Erythroblast (primary cell): ENCODE measurements around the gene TRAFD1.
A peak's percentile ranks its signal among the peaks of the same experiment; 100 is the strongest.

Experiments
- DNase-seq, 2 experiments: peaks; one replicate each; lab custom pipeline; 2025; lab: John Stamatoyannopoulos, UW
- GATA1 ChIP-seq: IDR thresholded peaks from 2 replicates; pipeline ENCODE4 v1.6.1; 2011; ENCODE audit warnings: low read depth, mild to moderate bottlenecking, control low read depth, low read length, moderate library complexity
- POLR2A ChIP-seq: IDR thresholded peaks from 2 replicates; pipeline ENCODE4 v1.6.1; 2011; ENCODE audit warnings: mild to moderate bottlenecking, low read length

TRAFD1 gene

GRCh38 chr12:112184056-112184887 is 58.9 kb downstream of the TRAFD1 start:
- no peak for TF ChIP-seq GATA1
- TF ChIP-seq POLR2A: no peak
- DNase-seq: no peak

- no peak for DNase-seq
- TF ChIP-seq GATA1 (no peak), POLR2A (no peak)
Observed at GRCh38 chr12:112185093-112185923, 59.9 kb downstream of the TRAFD1 start.

GRCh38 chr12:112188130-112188830 is 62.9 kb downstream of the TRAFD1 start:
- TF ChIP-seq POLR2A (no peak), GATA1 (no peak)
- DNase-seq: no peak

DNA sequence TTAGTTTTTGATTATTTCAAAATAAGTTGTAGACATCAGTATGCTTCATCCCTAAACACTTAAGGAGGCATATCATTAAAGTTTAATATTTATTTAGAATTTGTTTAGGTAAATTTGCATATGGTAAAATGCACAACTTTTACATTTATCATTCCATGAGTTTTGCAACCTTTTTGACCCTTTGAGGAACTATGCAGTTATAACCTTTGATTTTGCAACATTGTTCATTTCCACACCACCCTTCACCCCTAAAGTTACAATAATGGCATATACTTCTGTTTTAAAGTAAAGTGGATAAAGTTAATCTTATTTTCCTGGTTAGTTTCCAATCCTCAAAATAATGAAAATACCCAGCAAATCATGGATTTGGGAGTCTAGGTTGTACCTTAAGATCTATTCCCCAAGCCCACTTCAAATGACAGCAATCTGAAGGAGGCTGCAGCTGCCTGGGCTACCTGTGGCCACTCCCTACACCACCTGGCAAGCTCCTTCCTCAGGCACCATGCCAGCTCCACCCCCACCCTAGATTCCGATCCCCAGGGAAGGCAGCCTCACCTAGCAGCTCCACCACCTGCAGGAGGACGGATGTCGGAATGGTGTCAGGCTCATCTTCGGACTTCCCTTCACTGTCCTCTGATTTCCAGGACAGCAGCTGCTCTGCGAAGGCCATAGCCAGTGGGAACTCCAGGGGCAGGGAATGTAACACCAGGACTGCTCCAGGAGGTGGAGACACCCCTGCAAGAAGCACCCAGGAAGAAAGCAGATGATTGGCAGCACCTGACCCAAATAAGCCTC is 65.1 kb downstream of the TRAFD1 start:
- TF ChIP-seq GATA1: no peak
- TF ChIP-seq POLR2A: no peak
- no peak for DNase-seq

- TF ChIP-seq GATA1 (no peak), POLR2A (no peak)
- no peak for DNase-seq
Observed at GRCh38 chr12:112191201-112191600, 65.8 kb downstream of the TRAFD1 start.

DNA sequence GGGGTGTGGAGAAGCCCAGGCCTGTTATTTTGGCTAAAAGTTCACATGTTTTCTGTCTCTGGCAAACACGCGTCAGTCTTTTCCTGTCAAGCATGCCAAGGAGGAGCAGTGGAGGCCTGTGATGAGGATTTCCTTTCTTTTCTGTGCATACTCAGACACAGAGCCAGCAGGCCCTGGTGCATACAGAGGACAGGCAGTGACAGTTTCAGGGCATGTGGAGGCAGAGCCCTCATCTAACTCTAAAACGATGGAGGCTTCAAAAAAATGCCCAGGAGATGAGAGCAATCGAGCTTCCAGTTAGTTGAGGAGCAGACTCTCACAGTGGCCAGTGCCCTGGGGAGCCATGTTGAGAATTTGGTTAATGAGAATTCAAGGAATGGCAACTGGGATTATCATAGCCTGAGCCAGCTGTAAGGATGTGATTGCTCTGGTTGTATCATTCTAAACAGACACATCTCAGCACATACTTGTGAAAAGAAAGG is 66.5 kb downstream of the TRAFD1 start:
- TF ChIP-seq POLR2A (no peak), GATA1 (no peak)
- DNase-seq: no peak

DNA sequence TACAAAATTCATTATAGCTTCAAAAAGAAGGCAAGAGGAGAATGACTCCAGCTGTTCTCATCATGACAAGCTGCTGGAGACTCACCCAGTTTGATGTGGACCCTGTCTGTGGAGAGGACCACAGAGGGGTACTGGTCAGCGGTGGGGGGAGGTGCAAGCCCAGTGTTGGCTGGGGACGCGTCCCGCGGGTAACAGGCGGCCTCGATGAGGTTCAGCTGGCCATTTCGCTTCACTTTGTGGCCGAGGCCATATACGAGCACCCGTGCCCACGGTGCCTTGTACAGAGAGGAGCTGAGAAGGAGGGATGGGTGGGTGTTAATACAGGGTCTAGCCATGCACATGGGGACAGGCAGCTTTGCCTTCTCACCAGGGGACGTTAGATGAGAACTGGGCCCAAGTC is 67.1 kb downstream of the TRAFD1 start:
- no peak for DNase-seq
- no peak for TF ChIP-seq GATA1
- TF ChIP-seq POLR2A: no peak

DNA sequence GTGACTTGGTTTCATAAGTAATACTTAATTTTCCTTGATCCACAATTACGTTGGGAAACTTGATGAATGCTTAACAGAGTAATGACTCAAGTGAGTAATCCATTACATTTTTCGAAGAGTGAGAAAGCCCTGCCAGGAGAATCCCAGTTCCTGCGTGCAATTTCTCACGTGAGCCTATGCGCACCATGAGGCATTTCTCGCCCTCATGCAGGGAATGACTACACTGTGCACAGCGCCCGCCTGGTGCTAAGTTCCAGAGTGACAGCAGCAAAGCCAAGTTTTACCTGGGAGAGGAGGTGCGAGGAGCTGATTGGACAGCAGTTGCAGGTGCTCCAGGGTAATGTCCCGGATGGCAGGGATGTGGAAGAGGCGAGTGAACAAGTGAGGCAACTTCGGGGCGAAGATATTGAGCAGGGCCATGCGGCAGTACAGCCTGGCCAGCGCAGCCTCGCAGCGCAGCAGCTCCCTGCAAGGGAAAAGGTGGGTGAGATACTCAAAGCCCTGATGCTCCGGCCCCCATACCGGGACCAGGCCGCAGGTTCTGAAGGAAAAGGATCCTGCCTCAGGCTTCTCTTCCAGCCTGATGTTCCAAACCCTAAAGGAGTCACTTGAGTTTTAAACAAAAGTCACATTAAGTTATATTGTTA is 69.4 kb downstream of the TRAFD1 start:
- no peak for DNase-seq
- TF ChIP-seq POLR2A (no peak), GATA1 (no peak)

GRCh38 chr12:112196196-112196875 is 71.0 kb downstream of the TRAFD1 start:
- TF ChIP-seq GATA1 (no peak), POLR2A (no peak)
- peak in 1 of 2 experiments; percentile 23 for DNase-seq

DNA sequence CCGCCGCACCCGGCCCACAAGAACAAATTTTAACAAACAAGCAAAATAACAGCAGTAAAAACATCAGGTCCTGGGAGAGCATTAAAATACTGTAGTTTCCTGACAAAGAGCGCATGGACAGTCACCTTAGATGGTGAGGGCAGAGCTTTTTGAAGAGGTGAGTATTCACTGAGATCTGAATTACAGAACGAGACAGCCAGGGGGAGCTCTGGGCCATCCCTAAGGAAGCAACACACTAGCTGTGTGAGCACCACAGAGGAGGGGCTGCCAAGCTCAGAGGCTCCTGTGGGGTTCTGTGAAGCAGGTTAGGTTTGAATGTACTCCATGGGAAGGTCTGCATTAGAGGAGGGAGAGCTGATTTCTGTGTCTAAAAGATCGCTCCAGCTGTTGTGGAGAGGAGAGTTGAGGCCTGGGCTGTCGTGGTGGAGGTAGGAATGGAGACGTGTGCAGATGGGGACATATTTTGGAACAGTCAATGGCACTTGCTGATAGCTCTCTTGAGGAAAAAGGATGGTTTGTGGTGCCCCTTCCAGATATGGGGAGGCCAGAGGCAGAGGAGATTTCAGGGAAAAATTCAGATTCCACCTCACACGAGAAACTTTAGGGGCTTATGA is 72.9 kb downstream of the TRAFD1 start:
- DNase-seq: peak; percentile 77 to 82
- TF ChIP-seq GATA1 (no peak), POLR2A (no peak)

DNA sequence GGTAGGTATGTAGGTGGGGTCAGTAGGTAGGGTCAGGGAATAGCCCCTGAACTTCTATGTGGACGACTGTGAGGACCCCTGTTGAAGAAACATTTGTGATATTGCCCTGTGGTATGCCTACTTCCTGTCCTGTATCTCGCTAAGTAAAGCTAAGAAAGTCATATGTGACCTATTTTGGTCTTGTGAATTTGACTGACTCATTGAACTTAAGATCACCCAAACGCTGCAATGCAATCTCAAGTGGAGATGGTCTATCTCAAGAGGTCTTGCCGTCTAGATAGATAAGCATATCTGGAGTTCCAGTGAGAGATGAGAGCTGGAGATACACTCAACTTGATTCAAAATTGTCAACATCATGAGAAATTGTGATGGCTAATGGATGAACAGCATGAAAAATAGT is 73.8 kb downstream of the TRAFD1 start:
- peak; percentile 44 to 73 for DNase-seq
- TF ChIP-seq GATA1: no peak
- TF ChIP-seq POLR2A: no peak
